GM03348 (cell line): Measurements from ENCODE around the gene ZNF608.

ENCODE experiments used
- DNase-seq: peaks from one replicate; pipeline ENCODE4 v3.0.0; 2012; ENCODE audit warnings: low spot score

Gene ZNF608

DNA sequence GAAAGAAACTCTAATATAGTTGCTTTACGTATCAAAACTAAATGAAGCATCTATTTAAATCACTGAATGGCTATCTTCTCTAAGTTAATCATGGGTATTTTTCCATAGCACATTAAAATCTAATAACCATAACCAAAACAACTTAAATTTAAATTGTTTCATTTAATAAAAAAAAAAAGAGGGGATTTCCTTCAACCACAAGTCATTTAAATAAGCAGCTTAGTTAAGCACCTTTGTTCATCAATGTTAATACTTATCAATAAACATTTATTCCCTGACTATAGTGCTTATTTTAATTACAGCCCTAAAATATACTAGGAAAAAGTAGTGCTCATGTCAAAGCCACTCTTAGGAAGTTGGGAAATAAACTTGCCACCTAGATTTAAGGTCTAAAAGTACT is 30.3 kb downstream of the ZNF608 start:
- DNase-seq, result no peak

DNA sequence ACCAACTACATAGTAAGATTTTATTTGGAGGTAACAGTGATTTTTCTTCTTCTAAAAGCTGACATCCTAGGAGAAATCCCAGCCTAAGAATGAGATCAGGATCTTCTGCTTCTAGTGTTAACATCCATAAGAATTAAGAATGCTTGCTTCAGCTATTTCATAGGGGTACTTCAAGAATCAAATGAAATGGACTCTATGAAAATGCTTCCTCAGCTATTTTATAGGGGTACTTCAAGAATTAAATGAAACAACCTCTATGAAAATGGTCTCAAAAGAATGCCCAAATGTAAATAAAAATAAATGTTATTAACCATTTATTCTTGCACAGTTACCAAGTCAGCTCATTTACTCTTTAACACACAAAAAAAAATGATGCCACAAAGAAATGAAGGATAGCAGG is 31.5 kb downstream of the ZNF608 start:
- DNase-seq, result no peak

DNA sequence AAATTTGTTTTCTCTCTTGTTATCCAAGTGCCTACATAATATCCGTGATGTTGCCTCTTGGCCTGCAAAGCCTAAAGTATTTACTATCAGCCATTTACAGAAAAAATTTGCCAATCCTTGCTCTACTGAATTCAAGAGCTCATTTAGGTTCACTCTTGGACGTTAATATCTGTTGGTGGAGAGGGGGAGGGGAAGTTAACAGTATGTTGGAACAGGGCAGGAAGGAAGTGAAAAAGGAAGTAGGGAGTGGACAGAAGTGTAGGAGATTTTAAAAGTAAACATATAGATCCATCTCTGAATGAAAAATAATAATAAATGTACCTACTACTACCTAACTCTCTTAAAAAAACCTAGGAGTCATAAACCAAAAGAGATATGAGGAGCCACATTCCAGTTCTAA is 32.8 kb downstream of the ZNF608 start:
- no peak for DNase-seq

DNA sequence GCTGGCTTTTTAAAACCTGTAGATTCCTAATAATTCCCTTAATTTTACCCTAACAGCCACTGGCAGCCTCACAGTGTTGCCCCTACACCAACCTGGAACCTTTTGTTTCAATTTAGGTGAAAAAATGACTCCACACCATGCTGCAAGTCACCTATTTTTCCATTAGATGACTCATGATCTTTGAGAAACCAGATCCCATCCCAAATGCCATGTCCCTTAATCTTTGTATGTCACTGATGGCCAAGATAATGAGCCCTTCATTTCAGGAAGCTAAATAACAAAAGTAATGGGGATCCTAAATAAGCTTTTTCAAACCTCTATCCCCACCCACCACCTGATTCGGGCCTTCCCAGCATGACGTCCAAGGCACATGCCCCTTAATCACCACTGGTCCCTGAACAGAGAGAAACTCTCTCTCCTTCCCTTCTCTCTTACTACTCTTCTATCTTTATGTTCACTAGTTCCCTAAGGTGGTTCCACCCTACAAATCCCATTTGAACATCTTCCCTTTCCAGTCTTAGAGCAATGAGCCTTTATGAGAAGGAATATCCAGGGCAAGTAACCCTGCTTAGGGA is 33.6 kb downstream of the ZNF608 start:
- no peak for DNase-seq

DNA sequence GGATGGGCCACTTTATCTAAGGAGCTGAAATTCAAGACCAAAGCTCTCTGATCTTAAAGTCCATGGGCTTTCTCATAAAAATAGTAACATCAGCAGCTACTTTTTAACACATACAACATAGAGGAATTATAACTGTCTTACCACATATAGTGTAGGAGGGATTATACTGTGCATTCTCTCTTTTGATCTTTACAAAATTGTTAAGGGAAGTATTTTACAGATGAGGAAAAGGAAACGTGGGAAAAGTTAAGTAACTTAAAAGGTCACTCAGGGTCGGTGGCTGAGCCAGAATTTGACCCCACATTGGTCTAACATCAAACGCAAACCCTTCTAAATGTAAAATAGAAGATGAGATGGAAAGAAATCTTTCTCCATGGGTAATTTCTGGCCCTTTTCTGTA is 38.4 kb downstream of the ZNF608 start:
- no peak for DNase-seq

DNA sequence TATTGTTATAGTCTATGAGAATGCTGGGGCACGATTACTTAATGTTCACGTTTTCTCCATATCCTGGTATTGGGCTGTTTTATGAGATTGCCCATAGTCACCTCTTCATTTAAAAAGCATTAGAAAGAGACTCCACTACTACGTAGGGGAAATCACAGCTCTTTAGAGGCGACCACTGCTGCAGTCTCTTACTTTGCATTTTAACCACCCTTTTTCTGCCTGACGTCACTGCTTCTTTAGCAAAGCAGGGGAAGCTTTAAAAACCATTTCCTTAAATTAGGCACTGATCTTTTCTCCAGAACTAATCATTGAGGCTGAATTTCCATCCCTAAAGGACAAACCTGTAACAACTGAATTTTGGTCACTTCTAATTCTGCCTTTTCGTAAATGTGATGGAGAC is 38.9 kb downstream of the ZNF608 start:
- DNase-seq, result no peak

DNA sequence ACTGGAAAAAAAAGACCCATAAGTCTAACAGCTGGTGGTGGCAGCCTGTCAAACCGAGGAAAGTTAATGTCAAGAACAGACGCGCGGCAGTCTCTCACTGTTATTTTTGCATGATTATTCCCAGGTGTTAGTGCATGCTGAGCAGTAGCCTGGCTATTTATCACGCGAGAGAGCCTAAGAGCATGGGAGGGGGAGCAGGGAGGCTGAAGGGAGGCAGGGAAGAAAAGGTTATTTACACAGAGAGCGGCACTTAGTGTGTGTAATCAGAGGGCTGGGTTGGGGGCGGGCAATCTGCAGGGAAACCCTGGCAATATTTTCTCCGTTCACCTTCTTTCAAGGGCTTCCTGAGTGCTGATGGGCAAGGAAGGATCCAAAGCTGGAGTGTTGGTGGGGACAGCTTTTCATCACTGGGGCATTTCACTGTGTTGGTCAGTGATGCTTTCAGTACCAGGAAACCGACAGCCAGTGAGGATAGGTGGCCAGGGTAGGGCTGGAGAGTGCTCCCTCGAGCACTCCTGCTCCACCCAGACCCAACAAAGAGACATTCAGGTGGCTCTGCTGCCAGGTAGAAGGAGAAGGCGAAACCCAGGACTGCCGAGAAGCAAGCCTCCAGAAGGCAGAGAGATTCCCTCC is 39.6 kb downstream of the ZNF608 start:
- DNase-seq, result peak; percentile 21

DNA sequence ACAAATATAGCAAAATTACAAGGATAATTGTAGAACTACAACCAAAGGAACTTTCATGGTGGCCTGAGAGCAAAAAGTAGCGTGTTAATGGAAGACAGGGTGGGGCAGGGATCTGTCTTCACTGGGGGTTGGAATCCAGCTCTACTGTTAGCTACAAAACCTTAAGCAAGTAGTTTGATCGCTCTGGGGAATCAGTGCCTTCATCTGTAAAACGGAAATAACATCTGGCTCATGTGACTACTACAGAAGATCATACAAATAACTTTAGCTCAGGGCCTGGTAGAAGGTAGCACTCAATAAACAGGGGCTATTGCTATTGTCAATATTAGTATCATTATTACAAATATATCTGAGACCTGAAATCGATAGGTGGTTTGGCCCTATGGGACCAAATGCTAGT is 40.4 kb downstream of the ZNF608 start:
- no peak for DNase-seq

DNA sequence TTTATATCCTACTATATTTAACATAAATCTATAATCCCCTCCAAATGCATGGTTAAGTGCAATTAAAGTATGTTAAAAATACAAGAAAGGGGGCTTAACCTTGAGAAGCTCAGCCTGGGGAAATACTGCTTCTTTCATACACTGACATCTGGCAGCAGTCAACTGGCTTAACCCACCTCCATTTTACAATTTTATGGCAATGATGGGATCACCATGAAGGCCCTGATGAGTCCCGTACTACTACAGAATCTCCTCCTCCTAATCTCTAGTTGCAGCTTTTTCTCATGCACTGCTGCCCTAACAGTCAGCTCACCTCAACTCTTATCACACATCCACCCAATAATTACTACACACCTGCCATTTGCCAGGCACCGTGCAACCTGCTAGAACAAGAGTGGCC is 40.9 kb downstream of the ZNF608 start:
- DNase-seq, result no peak

DNA sequence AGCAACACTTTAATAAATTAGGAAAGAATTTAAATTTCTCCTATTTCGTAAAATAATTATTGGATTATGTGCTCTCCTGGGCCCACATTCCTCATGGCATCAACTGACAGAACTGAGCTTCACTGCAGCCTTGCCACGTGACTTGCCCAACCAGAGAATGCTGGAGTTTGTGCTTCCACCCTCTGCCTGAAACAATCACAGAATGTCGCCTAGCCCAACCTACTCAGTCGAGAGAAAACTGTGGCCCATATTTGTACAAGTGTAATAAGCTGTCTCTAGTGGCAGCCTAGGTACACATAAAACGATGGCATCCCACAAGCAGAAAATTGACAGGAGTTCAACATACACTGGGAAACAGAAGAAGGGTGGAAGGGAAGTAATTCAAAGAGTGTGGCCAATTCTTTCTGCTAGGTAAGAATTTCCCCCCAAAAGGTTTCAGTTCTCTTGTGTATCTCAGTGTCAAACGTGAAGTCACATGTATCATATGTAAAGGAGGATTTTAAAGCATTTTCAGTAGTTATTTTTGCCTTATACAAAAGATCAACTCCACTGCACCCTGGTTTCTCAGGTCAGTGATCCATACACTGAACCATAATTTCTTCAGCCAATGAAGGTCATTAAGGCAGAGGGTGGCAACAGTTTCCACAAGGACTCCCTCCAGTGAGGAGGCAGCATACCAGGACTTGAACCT is 41.7 kb downstream of the ZNF608 start:
- no peak for DNase-seq

DNA sequence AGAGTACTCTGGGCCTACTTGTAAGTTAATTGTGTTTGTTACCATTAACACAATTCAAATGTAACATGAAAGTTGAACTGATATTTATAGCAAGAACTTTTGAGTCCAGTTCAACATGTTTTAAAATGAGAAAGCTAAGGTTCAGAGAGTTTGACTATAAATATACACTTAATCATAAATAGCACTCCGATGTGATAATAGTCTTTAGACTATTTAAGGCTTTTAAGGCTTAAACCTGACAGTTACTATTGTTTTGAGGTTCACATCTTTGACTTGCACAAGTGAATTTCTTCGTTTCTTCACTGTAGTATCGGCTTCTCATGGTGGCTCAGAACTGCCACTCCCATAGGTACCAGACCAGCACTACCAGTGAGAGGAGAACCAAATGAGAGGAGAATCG is 42.4 kb downstream of the ZNF608 start:
- no peak for DNase-seq

DNA sequence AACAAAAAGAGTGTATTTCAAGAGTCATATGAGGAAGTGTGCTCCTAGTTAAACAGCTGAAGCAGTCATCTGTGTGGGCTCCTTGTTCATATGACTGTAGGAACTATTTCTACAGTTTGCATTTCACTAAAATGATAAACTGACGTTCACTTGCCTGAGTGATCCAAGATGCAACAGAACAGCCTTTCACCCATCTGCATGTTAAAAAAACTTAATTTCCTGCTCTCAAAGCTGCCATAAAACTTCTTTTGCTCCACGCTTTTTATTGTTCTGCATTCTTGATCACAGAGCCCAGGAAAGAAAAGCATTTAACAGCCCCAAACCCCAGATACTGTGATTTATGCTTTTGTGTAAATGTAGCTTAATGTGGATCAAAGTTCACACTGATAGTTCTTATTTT is 43.9 kb downstream of the ZNF608 start:
- no peak for DNase-seq

DNA sequence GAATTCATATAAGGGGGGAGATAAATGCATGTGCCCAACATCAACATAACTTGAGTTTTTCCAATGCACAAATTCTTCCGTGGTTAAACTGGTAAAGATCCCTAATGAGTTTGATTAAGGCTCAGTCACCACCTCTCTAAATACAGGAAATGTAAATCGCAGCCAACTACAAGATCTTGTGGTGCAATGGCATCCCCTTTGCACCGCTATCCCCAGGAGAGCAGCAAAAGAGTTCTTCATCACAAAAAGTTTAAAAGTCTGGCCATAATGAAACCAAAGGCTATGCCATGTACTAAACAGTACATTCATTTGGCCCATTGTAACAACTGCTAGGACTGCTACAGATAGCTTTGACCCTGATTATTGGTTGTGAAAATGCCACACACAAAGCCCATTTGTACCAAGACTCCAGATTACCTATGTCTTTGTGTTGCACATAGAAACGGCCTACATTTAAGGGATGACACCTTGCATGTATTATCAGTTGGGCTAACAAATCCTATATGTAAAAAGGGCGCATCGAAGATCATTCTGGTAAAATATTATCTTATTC is 44.5 kb downstream of the ZNF608 start:
- no peak for DNase-seq

DNA sequence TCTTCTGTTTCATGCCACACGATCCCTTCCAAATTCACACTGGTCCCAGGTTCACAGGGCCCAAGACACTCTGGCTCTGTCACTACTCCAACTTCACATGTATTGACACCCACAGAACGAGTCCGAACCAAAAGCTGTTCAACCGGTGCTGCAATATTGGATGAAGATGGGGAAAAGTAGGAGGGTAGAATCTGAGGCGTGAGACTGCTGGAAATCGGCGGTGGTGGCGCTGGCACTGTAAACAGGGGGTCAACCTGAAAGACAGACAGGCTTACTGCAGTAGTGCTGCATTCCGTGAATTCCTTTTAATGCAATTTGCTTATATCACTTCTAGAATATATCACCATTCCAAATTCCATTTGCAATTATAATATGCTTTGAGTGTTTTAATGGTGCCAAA is 45.4 kb downstream of the ZNF608 start:
- DNase-seq, result no peak

DNA sequence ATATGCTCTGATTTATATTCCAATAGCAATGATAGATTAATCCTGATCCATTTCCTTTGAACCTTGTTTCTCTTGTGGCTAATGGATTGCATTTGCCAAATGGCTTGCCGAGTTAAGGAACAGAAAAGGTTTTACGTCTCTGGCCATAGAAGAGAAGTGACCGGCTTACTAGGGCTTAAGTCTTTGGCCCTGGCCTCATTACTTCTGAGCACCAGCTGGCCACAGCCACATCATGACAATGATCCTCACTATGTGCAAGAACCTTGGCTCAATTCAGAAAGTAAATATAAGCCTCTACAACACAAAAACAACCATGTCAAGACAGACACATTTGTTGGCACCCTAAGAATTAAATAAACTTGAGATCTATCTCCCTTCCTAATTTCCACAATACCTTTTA is 46.1 kb downstream of the ZNF608 start:
- DNase-seq, result no peak

DNA sequence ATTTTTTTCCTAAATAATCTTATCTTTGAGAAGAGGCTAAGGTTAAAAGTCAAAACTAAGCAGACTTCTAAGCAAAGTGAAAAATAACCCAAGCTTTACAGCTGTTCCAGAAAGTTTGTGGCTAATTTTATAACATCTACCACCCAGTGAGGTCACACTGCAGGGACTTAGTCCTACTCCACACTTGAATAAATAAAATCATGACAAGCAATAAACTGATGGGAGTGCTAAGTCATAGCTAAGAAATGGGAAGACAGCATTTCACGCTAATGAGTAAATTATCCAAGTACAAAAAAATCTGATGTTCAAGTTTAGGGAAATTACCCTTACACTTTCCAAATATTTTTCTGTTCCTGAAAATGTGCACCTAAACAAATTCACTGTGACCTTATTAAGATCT is 47.7 kb downstream of the ZNF608 start:
- DNase-seq, result peak; percentile 6

DNA sequence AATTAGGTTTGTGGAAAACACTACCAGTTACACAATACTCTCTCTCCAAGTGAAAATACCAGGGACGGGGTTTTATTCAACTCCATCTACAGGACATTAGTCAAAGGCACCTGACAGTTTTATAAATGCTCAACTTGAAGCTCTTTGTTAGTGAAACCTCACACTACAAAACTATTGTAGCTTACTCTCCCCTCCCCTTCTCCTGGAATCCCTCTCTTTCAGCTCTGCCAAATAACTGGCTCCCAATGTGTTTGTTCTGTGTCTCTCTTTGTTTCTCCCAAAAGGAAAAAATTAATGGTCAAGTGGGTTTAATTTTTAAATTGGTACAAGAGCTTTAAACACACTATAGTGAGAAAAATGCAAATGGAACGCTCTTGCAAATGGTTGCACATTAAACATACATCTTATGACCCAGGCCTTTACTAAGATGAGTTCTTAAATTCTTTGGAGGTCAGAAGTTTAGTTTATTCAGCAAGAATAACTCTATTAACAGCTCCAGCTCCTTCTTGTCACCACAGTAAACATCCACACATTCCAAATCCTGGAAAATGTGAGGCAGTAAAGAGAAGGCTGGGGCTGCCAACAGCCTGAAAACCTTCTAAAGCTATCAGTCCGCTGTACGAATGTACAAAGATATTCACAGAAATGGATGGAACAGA is 48.4 kb downstream of the ZNF608 start:
- no peak for DNase-seq

DNA sequence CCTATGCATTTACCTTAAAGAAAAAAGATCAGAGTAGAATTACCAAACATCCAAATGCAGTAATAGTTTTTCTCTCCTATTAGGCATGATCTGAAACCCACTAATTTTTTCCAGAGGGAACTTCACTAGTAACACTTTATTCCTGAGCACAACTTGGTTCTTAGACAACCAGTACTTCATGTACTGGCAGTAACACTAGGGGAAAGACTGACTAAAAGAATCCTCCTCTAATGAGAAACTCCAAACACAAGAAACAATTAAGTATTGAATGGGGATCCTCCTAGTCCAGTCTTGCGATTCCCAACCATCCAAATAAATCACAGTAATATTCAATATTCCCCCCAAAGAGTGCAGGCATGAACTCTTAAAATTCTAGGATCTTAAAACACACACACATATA is 48.9 kb downstream of the ZNF608 start:
- no peak for DNase-seq

DNA sequence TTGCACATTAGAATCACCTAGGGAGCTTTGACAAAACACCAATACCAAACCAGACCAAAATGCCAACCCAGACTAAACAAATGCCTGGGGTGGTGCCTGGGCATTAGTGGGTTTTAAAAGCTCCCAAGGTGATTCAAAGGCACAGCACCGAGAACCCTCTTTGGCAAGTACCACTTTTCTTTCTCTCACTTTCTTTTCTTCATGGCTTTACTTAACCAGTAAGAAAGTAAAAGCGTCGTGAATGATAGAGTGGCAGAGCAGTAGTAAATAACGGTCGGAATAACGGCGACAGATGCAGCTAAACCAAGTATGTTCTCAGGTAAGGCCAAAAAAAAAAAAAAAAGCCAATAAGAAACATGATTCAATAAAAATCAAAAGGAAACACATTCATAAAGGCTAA is 49.5 kb downstream of the ZNF608 start:
- no peak for DNase-seq
